SK-N-SH treated with all-trans-retinoic acid at 6 μM for 48 hours (cell line): ENCODE measurements around the gene SLC22A23.

Experiments used
- BACH2 ChIP-seq: fragments of 250-450 bp; sonication (Bioruptor Pico); IDR thresholded peaks from 2 replicates; pipeline ENCODE4 v1.9.0; 2021; ENCODE audit warnings: mild to moderate bottlenecking, borderline replicate concordance
- CREB5 ChIP-seq: fragments of 250-450 bp; sonication (Bioruptor Pico); IDR thresholded peaks from 2 replicates; pipeline ENCODE4 v1.5.1; 2020; ENCODE audit warnings: low read depth, mild to moderate bottlenecking, moderate library complexity
- ESRRG ChIP-seq: fragments of 250-450 bp; sonication (Bioruptor Pico); IDR thresholded peaks from 2 replicates; pipeline ENCODE4 v1.6.1; 2021; ENCODE audit warnings: mild to moderate bottlenecking
- ISL1 ChIP-seq: fragments of 250-450 bp; sonication (Bioruptor Pico); IDR thresholded peaks from 2 replicates; pipeline ENCODE4 v2.1.2; 2022; ENCODE audit warnings: mild to moderate bottlenecking, moderate library complexity
- OSR1 ChIP-seq: fragments of 250-450 bp; sonication (Bioruptor Pico); IDR thresholded peaks from 2 replicates; pipeline ENCODE4 v1.8.0; 2022; ENCODE audit warnings: moderate library complexity, mild to moderate bottlenecking, inconsistent platforms
- POU6F1 ChIP-seq: fragments of 250-450 bp; sonication (Bioruptor Pico); IDR thresholded peaks from 2 replicates; pipeline ENCODE4 v1.8.0; 2021; ENCODE audit warnings: low read depth, mild to moderate bottlenecking, moderate library complexity, borderline replicate concordance
- RARB ChIP-seq: fragments of 250-450 bp; sonication (Bioruptor Pico); IDR thresholded peaks from 2 replicates; pipeline ENCODE4 v1.8.0; 2021; ENCODE audit warnings: mild to moderate bottlenecking, moderate library complexity
- SNAI2 ChIP-seq: fragments of 250-450 bp; sonication (Bioruptor Pico); IDR thresholded peaks from 2 replicates; pipeline ENCODE4 v1.5.0; 2020; ENCODE audit warnings: mild to moderate bottlenecking, moderate library complexity
- TOX ChIP-seq: fragments of 250-450 bp; sonication (Bioruptor Pico); IDR thresholded peaks from 2 replicates; pipeline ENCODE4 v1.8.0; 2021; ENCODE audit warnings: mild to moderate bottlenecking, moderate library complexity, borderline replicate concordance
- ZFP3 ChIP-seq: fragments of 250-450 bp; sonication (Bioruptor Pico); IDR thresholded peaks from 2 replicates; pipeline ENCODE4 v1.5.0; 2020; ENCODE audit warnings: mild to moderate bottlenecking, moderate library complexity
- ZFP30 ChIP-seq: fragments of 450-650 bp; formaldehyde crosslinking; IDR thresholded peaks from 2 replicates; pipeline ENCODE4 v1.5.0; 2022; ENCODE audit warnings: mild to moderate bottlenecking, moderate library complexity
- ZNF565 ChIP-seq: fragments of 450-650 bp; formaldehyde crosslinking; conservative IDR thresholded peaks from 2 replicates; pipeline ENCODE4 v1.5.0; 2020; ENCODE audit warnings: low read depth, mild to moderate bottlenecking, moderate library complexity
- ZNF70 ChIP-seq: fragments of 450-650 bp; formaldehyde crosslinking; IDR thresholded peaks from 2 replicates; pipeline ENCODE4 v1.5.0; 2020; ENCODE audit warnings: mild to moderate bottlenecking, moderate library complexity
- TF ChIP-seq, protein P1 (sequence below): fragments of 250-450 bp; sonication (Bioruptor Pico); IDR thresholded peaks from 2 replicates; pipeline ENCODE4 v1.8.0; 2020; ENCODE audit warnings: mild to moderate bottlenecking, moderate library complexity, borderline replicate concordance

GRCh38 chr6:3312604-3313231 lies 144.1 kb downstream of the SLC22A23 start:
- no peak for TF ChIP-seq ZNF565 (CRISPR knock-in tag)
- no peak for TF ChIP-seq ZFP3 (CRISPR knock-in tag)
- no peak for TF ChIP-seq POU6F1 (CRISPR knock-in tag)
- TF ChIP-seq RARB (CRISPR knock-in tag) = no peak
- no peak for TF ChIP-seq ZNF70 (CRISPR knock-in tag)
- TF ChIP-seq, protein P1, sequence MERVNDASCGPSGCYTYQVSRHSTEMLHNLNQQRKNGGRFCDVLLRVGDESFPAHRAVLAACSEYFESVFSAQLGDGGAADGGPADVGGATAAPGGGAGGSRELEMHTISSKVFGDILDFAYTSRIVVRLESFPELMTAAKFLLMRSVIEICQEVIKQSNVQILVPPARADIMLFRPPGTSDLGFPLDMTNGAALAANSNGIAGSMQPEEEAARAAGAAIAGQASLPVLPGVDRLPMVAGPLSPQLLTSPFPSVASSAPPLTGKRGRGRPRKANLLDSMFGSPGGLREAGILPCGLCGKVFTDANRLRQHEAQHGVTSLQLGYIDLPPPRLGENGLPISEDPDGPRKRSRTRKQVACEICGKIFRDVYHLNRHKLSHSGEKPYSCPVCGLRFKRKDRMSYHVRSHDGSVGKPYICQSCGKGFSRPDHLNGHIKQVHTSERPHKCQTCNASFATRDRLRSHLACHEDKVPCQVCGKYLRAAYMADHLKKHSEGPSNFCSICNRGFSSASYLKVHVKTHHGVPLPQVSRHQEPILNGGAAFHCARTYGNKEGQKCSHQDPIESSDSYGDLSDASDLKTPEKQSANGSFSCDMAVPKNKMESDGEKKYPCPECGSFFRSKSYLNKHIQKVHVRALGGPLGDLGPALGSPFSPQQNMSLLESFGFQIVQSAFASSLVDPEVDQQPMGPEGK (CRISPR knock-in tag) = no peak
- TF ChIP-seq OSR1 (CRISPR knock-in tag) = no peak
- TF ChIP-seq TOX (CRISPR knock-in tag) = no peak
- TF ChIP-seq ZFP30 = no peak
- no peak for TF ChIP-seq ISL1
- no peak for TF ChIP-seq ESRRG (CRISPR knock-in tag)
- no peak for TF ChIP-seq BACH2 (CRISPR knock-in tag)
- TF ChIP-seq SNAI2 (CRISPR knock-in tag) = no peak
- no peak for TF ChIP-seq CREB5 (CRISPR knock-in tag)
